Liver (tissue), 3 donors: ENCODE results near the gene IL1RAPL2.

Experiments
- HNF4G ChIP-seq: IDR thresholded peaks from 2 replicates; pipeline ENCODE4 v1.6.1; 2016; ENCODE audit warnings: antibody characterized with exemption
- TAF1 ChIP-seq: conservative IDR thresholded peaks from 2 replicates; pipeline ENCODE4 v1.6.1; 2016; ENCODE audit warnings: antibody characterized with exemption, mild to moderate bottlenecking
- TF ChIP-seq, protein P1 (sequence below): fragments of 150-350 bp; IDR thresholded peaks from 2 replicates; pipeline ENCODE4 v1.5.1; 2017; ENCODE audit warnings: improper control_type of control experiment, low read depth, low read length; ENCODE audit not compliant: missing input control
- TF ChIP-seq, protein P2 (sequence below): IDR thresholded peaks from 2 replicates; pipeline ENCODE4 v1.6.1; 2016; ENCODE audit warnings: antibody characterized with exemption, mild to moderate bottlenecking
- TF ChIP-seq, protein P3 (sequence below): IDR thresholded peaks from 2 replicates; pipeline ENCODE4 v1.6.1; 2016; ENCODE audit warnings: antibody characterized with exemption
- TF ChIP-seq, protein P4 (sequence below): IDR thresholded peaks from 2 replicates; pipeline ENCODE4 v1.6.1; 2016; ENCODE audit warnings: antibody characterized with exemption
- donor health status: healthy.
- donor health status: healthy.

DNA sequence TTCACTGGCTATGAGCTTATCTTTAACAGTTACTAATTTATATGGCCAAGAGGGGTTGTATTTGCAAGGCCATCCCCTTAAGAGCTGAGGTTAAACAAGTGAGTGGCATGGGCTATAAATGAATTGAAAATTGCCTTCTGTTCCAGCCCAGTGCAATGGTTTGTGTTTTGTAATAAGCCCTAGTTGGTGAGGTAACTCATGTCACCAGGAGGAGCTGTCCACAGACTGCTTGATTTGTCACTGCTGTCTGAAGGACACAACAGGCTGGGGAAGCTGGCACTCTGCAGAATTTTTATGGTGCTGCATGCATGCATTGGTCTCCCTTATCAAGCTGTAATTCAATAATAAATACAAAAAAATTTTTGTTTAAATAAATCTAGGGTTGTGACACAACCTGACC lies 223.8 kb downstream of the IL1RAPL2 start:
- TF ChIP-seq, protein P1, sequence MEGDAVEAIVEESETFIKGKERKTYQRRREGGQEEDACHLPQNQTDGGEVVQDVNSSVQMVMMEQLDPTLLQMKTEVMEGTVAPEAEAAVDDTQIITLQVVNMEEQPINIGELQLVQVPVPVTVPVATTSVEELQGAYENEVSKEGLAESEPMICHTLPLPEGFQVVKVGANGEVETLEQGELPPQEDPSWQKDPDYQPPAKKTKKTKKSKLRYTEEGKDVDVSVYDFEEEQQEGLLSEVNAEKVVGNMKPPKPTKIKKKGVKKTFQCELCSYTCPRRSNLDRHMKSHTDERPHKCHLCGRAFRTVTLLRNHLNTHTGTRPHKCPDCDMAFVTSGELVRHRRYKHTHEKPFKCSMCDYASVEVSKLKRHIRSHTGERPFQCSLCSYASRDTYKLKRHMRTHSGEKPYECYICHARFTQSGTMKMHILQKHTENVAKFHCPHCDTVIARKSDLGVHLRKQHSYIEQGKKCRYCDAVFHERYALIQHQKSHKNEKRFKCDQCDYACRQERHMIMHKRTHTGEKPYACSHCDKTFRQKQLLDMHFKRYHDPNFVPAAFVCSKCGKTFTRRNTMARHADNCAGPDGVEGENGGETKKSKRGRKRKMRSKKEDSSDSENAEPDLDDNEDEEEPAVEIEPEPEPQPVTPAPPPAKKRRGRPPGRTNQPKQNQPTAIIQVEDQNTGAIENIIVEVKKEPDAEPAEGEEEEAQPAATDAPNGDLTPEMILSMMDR, result no peak
- TF ChIP-seq TAF1, result no peak
- TF ChIP-seq, protein P2, sequence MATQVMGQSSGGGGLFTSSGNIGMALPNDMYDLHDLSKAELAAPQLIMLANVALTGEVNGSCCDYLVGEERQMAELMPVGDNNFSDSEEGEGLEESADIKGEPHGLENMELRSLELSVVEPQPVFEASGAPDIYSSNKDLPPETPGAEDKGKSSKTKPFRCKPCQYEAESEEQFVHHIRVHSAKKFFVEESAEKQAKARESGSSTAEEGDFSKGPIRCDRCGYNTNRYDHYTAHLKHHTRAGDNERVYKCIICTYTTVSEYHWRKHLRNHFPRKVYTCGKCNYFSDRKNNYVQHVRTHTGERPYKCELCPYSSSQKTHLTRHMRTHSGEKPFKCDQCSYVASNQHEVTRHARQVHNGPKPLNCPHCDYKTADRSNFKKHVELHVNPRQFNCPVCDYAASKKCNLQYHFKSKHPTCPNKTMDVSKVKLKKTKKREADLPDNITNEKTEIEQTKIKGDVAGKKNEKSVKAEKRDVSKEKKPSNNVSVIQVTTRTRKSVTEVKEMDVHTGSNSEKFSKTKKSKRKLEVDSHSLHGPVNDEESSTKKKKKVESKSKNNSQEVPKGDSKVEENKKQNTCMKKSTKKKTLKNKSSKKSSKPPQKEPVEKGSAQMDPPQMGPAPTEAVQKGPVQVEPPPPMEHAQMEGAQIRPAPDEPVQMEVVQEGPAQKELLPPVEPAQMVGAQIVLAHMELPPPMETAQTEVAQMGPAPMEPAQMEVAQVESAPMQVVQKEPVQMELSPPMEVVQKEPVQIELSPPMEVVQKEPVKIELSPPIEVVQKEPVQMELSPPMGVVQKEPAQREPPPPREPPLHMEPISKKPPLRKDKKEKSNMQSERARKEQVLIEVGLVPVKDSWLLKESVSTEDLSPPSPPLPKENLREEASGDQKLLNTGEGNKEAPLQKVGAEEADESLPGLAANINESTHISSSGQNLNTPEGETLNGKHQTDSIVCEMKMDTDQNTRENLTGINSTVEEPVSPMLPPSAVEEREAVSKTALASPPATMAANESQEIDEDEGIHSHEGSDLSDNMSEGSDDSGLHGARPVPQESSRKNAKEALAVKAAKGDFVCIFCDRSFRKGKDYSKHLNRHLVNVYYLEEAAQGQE, result no peak
- TF ChIP-seq, protein P3, sequence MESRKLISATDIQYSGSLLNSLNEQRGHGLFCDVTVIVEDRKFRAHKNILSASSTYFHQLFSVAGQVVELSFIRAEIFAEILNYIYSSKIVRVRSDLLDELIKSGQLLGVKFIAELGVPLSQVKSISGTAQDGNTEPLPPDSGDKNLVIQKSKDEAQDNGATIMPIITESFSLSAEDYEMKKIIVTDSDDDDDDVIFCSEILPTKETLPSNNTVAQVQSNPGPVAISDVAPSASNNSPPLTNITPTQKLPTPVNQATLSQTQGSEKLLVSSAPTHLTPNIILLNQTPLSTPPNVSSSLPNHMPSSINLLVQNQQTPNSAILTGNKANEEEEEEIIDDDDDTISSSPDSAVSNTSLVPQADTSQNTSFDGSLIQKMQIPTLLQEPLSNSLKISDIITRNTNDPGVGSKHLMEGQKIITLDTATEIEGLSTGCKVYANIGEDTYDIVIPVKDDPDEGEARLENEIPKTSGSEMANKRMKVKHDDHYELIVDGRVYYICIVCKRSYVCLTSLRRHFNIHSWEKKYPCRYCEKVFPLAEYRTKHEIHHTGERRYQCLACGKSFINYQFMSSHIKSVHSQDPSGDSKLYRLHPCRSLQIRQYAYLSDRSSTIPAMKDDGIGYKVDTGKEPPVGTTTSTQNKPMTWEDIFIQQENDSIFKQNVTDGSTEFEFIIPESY, result no peak
- TF ChIP-seq HNF4G, result no peak
- TF ChIP-seq, protein P4, sequence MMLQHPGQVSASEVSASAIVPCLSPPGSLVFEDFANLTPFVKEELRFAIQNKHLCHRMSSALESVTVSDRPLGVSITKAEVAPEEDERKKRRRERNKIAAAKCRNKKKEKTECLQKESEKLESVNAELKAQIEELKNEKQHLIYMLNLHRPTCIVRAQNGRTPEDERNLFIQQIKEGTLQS, result no peak
